Activated CD4-positive, alpha-beta T cell treated with anti-CD3 and anti-CD28 coated beads, Interleukin-2, Interleukin-6, amounts not matched to agents 100 ng/mL and 50 ng/mL, durations not matched to agents 16 hours and 8 hours (primary cell): ENCODE results near the gene SF3A2.

ENCODE experiments used
- DNase-seq: peaks from one replicate; pipeline ENCODE4 v3.0.0-alpha.2; 2020

Gene SF3A2

DNA sequence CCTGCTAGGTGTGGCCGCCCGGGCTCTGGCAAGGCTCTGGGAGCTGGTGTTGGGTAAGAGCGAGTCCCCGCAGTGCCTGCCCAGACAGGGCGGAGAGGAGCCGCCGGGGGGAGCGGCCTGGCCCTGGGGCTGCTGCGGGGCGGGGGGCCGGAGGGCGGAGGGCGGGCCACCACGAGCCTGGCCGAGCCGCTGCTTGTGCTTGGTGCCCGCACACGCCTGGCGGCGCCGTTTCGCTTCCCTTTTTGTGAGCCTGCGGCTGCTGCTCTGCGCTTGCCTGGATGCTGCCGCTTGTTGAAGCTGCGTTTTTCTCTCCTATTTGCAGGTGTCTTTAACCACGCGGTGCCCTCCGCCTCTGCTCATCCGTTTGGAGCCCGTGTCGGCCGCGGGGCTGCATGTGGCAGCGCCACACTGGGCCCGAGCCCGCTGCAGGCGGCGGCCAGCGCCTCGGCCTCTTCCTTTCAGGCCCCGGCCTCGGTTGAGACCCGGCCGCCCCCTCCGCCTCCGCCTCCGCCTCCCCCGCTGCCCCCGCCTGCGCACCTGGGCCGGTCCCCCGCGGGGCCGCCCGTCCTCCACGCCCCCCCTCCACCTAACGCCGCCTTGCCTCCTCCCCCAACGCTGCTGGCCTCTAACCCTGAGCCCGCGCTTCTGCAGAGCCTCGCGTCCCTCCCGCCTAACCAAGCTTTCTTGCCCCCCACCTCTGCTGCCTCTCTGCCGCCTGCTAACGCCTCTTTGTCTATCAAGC is 9.0 kb upstream of the SF3A2 start:
- no peak for DNase-seq

DNA sequence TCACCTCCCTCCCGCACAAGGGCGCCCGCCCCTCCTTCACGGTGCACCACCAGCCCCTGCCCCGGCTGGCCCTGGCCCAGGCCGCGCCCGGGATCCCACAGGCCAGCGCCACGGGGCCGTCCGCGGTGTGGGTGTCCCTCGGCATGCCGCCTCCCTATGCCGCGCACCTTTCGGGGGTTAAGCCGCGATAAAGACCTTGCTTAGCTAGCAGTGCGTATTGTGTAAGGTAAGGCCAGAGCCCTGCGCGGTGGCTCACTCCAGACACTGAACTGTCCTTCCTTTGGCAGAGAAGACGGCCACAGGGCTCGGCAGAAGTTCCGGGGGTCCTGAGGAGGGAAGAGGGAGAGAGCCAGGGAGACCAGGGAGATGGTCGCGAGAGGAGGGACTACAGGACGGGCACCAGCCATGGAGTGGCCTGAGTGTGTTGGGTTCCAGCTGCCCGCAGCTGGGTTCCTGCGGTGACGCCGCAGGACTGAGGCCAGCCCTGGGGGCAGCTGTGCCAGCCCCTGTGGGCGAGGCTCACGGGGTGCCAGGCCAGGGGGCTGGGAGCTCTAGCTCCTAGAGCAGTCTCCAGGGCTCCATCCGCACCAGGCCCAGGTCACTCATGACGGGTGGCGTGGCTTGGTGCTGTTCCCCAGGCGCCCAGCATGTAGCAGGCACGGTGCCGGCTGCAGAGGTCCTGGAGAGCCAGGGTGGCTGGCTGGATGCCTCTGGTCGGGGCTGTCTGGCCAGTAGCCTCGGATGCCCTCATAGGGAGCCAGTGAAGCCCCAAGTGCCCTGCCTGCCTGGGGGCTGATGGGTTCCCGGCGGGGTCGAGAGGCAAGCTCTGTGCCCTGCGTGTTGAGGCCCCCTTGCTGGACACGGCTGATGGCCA is 8.2 kb upstream of the SF3A2 start:
- no peak for DNase-seq

DNA sequence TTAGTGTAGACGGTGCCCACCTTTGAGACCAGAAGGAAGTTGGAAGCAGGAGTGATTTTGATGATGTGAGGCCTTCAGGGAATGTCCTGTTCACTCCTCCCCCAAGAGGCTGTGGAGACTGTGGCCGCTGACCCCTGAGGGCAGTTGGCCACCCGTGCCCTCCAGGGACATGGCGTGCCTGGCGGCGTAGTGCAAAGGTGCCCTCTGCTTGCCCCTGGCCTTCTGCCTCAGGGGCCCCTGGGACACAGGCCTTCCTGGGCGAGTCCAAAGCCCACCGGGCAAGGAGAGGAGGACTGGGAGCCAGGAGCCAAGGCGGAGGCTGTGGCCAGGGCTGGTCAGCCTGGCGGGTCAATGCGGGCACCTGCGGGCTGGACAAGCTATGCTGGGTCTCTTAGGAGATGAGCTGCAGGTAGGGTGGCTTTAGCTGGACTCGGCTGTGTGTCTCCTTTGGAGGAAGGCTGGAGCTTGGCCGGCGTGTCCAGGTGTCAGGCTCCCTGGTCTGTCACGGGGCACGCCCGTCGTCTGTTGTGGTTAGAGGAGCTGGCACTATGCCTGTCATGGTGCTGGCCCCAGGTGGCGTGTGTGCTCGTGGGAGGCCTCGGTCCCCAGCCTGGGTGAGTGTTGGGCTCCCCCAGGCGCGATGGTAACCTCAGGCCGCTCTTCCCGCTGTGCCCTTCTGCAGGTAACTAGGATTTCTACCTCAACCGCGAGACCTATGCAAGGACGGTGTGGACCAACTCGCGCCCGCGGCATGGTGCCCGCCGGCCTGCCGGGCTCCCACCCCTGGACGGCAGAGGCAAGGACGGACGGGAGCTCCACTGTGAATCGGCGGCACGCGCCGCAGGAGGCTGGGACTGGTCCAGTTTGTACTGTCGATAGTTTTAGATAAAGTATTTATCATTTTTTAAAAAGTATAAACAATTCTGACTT is 7.3 kb upstream of the SF3A2 start:
- no peak for DNase-seq

DNA sequence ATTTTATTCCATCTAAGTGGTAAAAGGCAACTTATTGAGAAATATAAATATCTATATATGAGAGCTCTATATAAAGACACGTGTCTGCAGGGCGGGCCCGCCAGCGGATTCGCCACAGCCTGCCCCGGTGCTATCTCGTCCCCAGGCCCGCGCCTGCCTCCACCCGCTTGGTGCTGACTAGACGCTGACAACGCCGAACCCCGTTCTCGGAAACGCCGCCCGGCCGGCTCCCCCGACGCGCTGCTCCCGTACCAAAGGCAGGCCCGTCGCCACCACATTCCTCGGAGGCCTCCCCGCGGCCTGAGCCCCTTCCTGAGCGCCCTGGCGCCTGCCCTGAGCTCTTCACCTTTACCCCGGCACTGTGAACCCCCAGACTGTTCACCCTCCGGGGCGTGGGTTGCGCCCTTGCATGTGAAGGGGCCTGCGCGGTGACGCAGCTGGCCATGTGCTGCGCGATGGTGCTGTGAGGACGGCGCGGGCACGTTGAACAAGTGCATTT is 6.5 kb upstream of the SF3A2 start:
- DNase-seq: no peak

DNA sequence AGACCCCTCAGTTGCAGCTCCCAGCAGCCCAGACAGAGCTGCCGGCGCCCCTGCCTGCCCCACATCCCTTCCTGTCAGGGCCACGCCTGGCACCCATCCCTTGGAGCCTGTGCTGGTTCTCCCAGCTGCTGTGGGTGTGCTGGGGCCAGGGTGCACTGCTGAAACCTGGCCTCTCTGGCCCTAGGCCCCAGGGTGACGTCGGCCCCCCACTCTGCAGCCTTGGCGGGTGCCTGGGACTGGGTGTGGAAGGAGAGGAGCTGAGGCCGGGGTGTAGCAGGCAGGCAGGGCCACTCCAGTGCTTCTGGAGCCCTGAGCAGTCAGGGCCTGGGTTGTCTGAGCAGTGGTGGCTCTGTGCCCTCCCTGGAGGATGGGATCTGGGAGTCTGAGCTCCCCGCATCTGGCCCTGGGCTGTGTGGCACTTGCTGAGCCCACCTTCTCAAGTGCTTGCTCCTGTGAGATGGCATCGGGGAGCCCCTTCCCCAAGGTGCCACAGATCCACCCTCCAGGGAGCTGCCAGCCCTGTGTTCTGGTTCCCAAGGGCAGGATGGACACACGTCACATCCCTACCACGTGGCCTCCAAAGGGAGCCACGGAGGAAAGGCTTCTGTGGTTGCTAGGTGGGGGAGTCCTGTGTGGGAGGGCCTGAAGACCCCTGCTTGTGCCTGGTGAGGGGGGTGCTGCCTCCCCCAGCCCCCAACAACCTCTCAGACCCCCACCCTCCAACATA is 5.7 kb upstream of the SF3A2 start:
- no peak for DNase-seq

DNA sequence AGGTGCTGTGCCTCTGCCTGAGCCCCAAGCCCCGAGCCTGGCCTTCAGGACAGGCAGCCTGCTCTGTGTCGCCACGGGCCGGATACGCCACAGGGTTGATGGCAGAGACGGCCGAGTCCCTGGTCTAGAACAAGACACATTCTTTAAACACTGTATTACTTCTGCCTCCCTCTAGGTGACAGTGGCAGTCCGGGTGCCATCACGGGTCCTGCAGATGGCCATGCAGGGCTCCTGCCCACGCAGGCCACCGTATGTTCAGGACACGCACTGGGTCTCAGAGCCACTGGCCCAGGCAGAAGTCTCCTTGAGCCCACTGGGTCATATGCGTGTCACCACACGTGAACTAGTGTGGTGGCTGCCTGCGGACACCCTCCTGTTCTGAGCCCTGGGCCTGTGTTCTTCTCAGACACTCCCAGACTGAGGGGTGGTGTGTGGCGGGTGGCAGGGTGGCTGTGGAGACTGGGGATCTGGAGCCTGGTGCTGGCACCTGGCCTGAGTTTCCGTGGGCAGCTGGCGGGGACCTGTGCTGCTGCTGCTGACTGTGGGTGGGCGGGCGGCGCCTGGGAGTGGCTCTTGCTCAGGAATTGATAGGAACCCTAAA is 4.9 kb upstream of the SF3A2 start:
- DNase-seq: no peak

DNA sequence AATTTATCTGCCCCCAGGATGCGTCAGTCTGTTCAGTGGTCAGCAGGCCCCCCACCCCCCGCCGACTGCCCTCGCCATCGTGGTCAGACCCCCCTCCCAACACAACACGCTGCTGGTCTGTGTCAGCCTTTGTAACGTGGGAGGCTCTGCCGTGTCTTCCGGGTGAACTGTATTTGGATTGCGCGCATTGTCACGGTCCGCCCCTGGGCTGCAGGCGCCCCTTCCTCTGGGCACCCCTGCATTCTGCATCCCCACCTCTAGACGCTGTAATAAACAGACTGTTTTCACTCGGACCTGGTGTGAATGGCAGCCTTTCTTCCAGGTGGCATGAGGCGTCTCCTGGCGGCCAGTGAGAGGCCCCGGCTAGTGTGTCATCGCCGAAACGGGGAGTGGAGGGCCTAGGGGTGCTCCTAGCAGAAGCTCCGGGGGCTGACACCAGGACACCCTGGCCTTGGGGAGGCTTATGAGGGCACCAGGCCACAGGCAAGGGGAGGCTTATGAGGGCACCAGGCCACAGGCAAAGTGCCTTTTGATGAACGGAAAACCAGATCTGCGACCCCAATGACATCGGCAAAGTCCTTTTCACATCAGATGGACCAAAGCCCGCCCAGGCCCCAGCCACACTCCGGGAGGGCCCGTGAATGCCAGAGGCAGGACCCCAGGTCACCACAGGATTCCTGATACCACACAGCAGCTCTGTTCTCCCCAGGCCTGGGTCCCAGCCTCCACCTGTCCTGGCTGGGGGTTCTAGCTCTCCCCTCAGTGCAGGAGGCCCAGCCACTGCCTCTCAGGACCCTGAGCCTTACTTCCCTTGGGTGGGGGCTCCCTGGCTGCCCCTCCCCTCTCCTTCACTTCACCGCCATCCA is 4.1 kb upstream of the SF3A2 start:
- no peak for DNase-seq

DNA sequence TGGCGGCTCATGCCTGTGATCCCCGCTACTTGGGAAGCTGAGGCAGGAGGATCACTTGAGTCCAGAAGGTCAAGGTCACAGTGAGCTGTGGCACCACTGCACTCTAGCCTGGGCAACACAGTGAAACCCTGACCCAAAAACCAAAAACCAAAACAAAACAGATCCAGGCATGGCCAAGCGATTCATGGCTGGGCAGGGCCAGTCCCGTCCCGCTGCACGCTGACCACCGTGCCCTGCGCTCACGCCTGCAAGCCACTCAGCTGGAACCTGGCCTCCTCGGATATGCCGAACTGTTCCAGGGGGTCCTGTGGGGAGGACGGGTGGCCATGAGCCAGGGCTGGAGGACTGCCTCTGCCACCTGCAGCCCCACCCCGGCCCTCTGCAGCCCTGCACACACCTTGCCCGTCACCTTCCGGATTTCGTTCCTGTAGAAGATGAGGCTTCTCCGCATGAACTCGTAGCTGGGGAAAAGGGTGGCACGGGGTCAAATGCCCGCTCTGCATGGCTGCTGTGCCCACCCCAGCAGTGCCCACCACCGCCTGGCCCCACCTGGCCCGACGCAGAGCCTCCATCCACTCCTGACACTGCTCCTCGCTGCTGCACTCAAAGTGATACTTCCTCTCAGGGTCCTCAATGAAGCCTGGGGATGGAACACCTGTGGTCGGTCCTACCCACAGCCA is 2.9 kb upstream of the SF3A2 start:
- no peak for DNase-seq

DNA sequence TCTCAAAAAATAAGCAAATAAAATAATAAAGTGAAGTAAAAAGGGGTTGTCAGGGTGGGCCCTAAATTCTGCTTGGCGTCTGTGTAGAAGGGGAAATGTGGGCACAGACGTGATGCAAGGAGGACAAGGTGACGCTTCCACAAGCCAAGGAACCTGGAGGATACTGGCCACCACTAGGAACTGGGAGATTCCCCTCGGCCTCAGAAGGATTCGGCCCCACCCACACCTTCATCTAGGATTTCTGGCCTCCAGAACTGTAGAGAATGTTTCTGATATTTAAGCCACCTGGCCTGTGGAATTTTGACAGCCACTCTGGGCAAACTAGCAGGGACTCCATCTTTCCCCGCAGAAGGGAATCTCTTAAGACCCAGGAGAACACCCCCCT is 1.6 kb upstream of the SF3A2 start:
- no peak for DNase-seq

DNA sequence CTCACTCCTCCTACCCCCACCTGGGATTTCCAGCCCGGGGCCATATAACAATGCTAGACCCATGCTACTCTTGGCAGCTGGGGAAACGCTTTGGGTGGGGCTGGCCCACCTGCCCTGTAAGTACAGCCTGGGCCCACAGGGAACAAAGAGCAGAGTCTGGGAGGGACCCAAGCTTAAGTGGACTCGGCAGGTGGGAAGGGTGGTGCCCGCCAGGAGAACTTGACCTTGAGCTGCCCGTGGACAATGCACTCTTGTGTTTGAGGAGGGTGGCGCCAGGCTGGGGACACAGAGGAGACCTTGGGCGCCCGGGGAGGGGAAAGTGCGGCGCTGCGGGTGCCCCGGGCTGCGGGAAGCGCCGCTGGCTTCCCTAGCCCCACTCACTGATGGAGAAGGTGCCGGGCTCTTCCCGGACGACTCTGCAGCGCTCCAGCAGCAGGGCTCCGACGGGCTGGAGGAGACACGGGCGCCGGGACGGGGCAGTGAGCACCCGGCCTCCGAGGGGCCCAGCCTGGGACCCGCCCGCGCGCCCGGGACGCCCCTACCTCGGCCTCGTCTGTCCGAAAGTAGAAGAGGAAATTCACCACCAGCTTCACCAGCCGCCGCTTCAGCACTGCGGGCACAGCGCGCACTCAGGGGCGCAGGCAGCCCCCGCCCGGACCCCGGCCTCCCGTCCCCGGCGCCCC is 1.1 kb upstream of the SF3A2 start:
- DNase-seq: no peak

DNA sequence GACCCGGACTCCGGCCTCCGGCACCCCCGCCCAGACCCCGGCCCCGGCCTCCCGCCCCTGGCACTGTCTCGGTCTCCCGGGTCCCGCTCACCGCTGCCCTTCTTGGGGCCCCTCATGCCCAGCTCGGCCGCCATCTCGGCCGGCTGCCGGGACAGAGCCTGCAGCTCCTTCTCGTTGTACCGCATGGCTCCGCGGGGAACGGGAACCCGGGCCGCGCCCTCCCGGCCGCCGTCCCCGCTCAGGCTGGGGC is 635 bp upstream of the SF3A2 start:
- DNase-seq: no peak

DNA sequence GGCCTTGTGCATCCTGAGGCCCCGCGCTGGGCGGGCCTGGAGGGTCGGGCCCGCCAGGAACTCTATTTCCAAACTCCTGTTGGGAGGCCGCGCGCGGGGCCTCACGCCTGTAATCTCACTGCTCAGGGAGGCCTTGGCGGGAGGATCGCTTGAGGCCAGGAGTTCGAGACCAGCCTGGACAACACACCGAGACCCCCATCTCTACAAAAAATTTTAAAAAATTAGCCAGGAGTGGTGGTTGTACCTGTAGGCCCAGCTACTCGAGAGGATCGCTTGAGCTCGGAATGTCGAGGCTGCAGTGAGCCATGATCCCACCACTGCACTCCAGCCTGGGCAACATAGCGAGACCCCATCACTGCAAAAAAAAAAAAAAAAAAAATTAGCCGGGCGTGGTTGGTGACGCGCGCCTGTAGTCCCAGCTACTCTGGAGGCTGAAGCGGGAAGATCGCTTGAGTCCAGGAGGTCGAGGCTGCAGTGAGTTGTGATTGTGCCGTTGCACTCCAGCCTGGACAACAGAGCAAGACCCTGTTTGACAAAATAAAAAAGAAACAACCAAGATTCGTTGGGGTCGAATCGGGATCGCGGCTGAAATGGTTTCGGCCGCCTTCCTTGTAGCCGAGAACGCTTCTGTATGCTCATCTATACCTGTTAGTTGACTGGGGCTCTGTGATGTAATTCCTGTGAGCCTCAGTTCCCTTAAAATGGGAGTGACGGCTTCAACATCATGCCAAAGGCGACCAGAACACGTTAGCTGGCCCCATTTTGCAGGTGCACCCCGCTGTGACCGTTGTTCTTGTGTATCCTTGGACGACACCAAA is 636 bp downstream of the SF3A2 start:
- no peak for DNase-seq

DNA sequence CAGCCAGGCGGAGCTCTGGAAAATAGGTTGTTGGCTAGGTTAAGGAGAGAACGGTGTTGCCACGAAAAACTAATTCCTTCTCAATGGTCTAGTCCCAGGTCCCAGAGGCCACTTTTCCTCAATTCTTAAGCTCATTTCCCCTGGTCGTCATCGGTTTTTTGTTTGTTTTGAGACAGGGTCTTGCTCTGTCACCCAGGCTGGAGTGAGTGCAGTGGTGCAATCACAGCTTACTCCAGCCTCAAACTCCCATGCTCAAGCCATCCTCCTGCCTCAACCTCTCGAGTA is 1.2 kb downstream of the SF3A2 start:
- DNase-seq: no peak

DNA sequence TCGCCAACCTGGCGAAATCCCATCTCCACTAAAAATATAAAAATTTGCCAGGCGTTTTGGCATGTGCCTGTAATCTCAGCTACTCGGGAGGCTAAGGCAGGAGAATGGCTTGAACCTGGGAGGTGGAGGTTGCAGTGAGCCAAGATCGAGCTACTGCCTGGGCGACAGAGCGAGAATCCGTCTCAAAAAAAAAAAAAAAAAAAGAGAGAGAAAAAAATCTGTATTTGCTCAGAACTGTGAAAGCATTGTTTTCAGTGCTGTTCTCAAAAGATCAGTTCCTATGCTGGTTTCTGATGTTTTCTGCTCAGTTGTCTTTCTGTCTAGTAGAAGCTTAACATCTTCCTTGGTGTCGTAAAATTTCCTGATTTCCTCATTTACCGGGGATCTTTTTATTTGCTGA is 2.5 kb downstream of the SF3A2 start:
- DNase-seq: no peak

DNA sequence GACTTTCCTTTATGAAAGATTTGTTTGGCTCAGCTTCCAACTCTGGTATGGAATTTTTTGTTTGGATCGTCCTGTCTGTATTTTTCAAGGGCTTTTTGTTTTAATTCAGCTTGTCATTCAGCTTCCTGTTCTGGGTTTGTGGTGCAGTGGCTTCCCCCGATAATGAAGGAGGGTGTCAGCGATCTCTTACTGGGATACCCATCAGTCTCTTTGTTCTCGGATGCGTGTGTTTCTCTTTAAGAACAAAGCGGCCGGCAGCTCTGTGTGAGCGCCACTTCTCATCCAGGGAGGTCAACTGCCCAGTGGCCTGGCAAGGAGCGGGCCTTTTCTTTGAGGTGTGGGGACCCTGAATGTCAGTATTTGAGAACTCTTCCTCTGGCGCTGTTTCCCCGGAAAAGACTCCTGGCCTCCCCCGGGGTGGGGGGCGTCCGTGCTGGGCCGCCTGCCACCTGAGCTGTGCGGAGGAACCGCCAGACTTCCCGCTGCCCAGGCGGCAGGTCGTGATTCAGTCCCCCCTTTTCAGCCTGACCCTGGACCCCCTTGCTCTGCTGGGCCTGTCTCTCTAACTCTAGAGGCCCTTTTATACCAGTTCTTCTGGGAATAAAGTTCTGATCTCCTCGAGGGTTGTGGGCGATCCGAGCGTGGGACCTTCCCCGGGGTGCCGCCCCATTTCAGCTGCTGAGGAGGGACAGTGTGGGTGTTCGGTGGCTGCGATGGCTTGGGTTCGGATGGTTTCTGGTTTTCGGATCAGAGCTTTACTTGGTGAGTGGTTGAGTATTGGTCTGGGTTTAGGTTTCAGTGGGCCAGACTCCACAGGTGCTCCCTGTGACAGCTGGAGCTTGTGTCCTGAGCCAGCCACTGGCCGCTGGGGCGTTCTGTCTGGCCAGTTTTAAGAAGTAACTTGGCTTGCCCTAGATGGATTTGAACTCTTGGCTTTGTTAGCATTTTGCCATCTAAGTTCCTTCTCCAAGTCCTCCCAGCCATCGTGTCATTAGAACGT is 3.4 kb downstream of the SF3A2 start:
- peak; percentile 50 for DNase-seq

DNA sequence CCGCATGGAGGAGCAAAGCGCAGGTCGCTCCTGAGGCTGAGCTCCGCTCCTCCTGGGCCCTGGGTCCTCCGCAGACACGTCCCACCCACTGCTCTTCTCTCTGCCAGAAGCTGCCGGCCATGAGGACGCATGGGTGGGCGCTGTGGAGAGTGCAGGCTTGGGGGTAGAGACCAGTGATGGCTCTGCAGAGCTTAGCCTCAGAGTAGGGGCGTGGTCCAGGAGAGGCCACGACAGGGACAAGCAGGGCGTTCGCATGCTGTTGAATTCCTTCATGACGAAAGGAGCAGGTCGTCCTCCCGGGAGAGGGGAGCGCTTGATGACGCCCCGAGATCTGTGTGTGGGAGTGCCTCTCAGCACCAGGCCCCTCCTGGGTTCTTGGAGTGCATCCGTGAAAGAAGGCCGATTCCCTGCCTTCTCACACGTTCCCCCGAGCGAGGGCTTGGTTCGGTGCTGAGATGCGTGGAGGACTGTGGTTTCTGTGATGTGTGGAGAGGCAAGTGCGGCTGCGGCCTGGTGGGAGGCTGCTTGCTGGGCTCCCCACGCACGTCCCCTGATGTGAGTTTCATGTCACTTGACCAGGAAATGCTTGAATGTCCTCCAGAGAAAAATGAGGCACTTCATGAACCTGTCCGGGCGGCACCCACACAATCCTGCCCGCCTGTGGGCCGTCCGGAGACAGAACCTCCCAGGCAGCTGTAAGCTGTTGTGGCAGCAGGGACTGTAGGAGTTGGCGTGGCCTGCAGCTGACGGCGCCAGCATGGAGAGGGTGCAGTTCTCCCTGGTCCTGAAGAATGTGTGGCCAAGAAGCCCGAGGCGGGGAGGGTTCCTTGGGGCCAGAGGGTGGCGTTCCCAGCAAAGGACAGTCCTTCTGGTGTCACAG is 4.5 kb downstream of the SF3A2 start:
- DNase-seq: no peak

DNA sequence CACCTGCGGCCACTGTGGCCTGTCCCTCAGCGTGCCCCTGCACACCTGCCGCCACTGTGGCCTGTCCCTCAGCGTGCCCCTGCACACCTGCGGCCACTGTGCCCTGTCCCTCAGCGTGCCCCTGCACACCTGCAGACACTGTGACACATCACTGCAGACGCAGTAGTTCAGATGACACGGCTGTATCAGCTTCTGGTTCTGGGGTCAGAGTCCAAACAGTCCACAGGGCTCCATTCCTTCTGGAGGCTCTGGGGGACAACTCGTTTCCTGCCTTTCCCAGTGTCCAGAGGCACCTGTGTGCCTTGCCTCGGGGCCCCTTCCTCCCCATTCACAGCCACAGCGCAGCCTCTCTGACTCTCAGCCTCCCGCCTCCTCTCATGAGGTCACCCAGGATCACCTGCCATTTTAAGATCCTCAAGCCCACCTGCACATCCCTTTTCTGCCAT is 5.5 kb downstream of the SF3A2 start:
- DNase-seq: no peak
